Activated T-helper 9 cell treated with anti-CD3 and anti-CD28 coated beads, Interleukin-2, amount 50 U/mL, for 16 hours (primary cell): ENCODE measurements around the gene AKR1B1.
A peak's percentile ranks its signal among the peaks of the same experiment; 100 is the strongest.

ENCODE experiments used
- DNase-seq: peaks from one replicate; pipeline ENCODE4 v3.0.0-alpha.2; 2020; ENCODE audit warnings: low read depth

The AKR1B1 gene

DNA sequence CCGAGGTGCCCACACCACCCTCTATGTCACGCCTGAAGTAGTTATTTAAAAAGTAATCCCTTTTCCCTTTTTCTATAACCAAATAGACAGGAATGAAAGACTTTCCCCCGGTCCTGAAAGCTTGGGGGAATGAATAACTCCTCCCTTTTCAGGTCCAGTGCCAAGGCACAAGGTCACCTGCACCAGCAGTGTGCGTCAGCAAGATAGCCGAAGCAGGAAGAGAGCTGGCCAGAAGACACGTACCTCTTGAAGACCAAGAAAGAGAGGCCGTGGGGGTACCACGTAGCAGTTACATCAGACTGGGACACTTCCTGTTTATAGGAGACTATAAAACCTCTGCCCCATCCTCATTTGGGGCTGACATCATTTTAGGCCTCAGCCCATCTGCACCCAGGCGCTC, 10.7 kb upstream of the AKR1B1 start:
- DNase-seq = no peak

DNA sequence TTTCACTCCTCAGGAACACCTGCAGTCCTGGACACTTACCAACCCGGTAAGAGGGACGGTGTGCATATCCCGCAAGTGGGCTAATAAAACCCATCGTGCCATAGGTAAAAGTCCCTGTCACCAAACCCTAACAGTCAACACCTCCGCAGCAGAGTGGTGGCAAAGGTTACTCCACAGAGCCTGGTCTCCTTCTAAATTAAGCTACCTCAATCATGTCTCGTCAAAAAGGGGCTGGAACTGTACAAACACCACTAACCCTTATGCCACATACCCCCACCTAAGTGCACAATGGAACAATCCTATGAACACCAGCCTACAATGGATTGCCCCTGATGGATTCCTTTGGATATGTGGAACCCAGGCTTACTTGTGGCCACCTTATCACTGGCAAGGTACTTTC, 9.6 kb upstream of the AKR1B1 start:
- DNase-seq = no peak

DNA sequence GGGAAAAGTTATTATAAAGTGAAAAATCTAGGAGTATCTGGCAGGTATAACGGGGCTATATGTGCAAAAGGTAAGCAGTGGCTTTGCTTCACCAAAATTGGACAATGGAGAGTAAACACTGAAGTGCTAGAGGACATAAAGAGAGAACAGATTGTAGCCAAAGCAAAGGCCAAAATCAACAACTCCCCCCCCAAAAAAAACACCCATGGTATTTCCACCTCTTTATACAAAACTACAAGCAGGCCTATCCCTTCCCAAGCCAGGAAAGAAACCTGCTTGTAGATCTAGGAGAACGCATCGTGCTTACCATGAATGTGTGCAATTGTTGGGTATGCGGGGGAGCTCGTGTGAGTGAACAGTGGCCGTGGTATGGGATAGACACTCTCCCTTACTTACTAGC, 9.2 kb upstream of the AKR1B1 start:
- no peak for DNase-seq

DNA sequence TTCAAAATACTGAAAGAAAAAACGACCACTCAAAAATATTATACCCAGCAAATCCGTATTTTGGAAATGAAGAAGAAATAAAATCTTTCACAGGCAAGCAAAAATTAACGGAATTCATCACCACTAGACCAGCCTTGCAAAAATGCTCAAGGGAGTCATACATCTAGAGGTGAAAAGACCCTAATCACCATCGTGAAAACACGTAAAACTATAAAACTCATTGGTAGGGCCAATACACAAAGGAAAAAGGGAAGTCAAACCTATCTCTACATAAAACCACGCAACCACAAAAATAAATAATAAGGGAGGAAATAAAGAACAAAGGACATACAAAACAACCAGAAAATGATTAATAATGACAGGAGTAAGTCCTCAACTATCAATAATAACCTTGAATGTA, 6.6 kb upstream of the AKR1B1 start:
- no peak for DNase-seq

DNA sequence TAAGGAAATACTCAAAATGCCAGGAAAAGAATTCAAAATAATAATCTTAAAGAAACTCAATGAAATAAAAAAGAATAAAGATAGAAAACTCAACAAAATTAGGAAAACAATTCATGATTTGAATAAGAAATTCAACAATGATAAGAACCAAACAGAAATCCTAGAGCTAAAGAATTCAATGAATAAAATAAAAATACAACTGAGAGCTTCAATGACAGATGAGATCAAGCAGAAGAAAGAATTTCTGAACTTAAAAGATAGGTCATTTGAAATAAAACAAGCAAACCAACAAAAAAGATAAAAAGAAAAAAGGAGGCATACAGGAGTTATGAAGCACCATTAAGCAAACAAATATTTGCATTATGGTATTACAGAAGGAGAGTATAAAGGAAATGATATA, 5.6 kb upstream of the AKR1B1 start:
- no peak for DNase-seq

DNA sequence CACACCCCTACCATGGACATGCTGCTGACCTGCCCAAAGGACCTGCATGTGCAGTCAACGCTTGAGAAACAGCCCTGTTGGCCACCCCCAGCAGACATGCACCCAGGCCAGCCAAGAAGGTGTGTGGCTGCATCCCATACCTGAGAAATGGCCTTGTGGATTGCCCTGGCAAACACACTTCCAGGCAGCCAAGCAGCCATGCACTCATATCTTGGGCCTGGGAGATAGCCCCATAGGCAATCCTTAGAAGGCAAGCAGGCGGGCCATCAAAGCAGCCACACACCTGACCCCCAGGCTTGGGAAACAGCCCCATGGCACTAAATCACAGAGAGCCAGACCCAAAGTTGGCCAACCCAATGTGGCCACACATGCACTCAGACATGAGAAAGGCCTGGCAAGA, 4.9 kb upstream of the AKR1B1 start:
- no peak for DNase-seq

DNA sequence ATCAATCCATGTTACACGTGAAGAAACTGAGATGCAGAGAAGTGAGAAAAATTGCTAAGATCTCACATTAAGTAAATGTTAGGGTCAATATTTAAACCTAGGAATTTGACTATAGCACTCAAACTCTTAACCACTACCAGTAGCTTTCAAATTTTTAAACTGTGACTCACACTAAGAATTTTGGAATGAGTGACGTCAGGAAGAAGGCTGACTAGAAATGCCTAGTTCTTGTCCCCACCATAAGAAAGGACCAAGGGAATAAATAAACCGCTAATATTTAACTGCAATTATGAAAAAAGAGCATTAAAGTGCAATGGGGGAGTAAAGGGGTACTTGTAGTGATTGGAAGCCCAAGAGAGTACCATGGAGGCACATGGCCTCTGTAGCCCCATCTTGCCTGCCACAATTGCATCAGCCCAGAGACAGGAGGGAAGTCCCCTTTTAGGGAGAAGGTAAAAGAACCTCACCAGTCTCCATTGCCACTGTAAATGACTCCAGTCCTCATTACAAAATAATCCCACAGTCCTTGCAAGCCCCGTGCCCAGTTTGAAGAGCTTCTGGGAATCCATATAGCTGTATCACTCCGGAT, 3.5 kb upstream of the AKR1B1 start:
- no peak for DNase-seq

DNA sequence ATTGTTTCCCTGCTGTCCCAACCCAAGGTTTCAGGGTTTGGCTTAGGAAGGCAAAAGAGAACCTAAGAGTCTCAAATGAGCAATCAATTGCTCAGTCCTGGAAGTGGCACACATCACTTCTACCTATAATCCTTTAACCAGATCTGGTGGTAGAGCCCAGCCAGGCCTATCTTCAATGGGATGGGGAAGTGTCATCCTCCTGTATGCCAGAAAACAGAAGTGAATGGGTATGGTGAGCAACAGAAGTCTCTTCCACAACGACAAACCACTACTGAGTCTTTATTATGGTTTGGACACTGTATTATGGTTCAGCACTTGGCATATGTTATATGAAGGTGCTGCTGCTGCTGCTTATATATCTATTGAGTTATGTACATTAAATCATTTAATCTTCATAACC, 3.0 kb upstream of the AKR1B1 start:
- no peak for DNase-seq

DNA sequence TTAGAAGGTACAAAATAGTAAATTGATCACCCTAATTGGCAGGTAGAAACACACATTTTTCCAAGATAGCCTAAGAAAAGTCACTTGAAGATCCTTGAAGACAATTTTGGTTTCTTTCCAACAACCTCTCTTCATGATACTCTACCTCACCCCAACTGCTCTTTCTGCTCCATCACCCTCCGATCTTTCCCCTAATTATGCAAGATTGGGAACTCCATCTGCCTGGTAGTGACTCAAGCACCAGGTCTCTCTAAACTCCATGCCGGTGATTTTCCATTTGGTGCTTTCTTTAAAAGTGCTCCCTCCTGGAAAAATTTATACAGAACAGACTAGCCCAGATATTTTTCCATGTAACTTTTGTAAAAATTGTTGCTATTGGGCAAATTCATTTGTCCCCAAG, 1.1 kb upstream of the AKR1B1 start:
- no peak for DNase-seq

DNA sequence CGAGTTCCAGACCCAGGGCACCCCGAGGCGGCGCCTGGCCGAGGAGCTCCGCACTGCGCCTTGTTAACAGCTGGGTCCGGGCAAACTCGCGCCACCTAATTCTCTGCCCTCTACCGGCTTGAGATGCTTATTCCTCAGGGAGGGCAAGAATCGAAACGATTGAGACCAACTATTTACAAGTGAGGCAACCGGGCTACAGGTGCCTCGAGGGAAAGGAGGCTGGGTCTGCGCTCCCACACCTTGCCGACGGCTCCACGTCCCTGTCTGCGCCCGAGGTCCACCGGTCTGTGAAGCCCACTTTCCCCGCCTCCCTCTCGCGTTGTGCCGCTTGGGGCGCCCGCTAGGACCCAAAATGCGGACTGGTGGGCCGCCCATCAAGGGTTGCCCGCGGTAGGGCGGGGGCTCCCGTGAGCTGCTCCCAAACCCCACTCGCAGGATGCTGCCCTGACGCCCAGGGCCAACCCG, 527 bp downstream of the AKR1B1 start:
- DNase-seq = peak; percentile 32

DNA sequence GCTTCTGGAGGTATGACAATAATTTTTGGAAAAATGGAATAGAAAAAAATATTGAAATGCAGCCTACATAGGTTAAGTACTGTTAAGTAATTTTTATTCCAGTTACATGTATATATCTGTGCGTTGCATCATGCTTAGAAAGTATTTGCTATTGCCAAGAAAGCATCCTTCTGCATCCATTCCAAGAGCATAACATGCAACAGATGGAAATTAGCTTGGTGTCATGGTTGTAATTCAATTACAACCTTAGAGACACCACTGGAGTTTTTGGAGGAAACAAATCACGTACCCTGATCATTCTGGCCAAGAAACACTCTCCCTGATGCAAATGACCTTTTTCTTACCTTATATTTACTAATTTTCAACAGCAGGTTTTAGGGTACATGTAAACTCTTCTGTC, 1.7 kb downstream of the AKR1B1 start:
- no peak for DNase-seq

DNA sequence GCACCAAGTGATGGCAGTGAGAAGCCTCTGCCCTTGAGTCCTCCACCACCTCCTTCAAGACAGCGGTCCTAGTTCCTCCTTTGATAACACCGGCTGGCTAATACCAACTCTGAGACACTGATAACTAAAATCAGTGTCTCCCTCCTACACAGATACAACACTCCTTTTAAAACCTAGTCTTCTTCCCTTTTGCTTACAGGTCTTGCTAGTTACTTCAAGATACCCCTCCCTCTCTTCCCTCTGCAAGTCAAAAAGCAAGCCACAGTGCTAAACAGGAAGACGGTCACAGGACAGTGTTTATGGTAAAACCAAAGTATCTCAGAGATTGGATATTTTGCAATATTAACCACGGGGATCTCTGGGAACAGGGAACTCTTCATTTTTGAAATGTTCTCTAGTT, 4.6 kb downstream of the AKR1B1 start:
- no peak for DNase-seq

DNA sequence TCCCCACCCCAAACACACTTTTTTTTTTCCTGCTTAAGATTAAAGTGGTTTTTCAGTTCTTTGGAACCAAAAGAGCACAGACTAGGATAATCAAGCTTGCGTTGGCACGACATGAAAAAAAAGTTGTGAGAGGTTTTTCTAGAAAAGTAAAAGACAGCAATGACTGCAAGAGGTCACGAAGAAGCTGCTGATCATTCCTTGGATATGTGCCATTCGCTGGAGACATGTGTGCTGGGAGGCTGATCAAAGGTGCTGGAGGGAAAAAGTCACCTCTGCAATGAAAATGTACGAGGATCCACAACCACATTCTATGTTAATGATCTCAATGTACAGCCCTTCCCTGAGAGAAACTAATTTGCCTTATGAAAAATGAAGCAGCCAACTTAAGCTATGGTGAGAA, 5.4 kb downstream of the AKR1B1 start:
- no peak for DNase-seq

DNA sequence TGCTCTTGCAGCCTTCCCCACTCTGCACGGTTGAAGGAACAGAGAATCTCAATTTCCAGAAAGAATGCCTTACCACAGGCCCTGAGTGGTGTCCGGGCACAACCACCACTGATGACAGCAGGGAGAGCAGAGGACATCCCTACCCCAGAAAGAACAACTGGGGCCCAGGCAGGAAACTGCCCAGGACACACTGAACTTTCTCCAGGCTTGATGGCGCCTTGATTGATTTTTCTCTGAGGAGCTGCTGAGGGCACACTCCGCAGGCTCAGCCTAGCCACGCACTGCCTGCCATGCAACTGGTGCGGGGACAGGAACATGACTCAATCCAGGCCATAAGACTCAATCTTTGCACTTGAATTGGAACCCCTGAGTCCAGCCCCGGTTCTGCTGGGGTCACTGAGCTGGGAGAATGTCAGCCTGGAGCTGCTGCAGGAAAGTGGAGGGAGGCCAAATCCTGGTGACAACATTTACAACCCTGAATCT, 5.9 kb downstream of the AKR1B1 start:
- DNase-seq = no peak

DNA sequence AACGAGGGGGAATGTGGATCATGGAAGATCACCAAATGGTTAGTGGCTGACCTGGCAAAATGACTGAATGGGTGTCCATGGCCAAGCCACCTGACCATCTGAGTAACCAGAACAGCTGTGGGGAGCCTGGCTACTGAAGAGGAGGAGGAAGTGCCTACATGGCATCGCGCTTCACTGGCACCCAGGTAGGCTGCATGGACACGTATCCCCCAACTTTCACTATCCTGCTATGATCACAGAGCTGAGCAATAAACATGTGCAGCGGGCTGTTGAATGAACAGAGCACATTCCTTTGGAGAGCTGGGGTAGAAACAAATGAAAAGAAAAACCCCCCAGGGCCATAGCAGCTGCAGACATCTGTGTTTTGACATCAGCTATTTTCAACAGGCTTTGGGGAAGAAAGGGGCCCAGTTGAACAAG, 6.5 kb downstream of the AKR1B1 start:
- DNase-seq = no peak

DNA sequence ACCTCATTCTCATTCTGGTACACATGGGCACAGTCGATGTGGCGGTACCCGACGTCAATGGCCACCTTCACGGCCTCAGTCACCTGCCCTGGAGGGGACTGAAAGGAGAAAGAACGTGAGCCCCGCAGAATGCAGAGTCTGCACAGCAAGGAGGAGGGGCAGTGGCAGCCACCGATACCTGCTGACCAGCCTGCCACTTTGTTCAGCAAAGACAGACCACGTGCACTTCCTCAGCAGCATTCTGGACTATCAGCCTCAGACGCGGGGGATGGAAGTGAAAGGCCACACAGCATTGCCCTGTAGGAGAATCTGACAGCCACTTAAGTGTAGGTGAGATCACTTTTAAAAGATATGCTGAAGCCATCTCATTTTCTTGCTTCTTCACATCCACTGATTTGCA, 7.2 kb downstream of the AKR1B1 start:
- no peak for DNase-seq

DNA sequence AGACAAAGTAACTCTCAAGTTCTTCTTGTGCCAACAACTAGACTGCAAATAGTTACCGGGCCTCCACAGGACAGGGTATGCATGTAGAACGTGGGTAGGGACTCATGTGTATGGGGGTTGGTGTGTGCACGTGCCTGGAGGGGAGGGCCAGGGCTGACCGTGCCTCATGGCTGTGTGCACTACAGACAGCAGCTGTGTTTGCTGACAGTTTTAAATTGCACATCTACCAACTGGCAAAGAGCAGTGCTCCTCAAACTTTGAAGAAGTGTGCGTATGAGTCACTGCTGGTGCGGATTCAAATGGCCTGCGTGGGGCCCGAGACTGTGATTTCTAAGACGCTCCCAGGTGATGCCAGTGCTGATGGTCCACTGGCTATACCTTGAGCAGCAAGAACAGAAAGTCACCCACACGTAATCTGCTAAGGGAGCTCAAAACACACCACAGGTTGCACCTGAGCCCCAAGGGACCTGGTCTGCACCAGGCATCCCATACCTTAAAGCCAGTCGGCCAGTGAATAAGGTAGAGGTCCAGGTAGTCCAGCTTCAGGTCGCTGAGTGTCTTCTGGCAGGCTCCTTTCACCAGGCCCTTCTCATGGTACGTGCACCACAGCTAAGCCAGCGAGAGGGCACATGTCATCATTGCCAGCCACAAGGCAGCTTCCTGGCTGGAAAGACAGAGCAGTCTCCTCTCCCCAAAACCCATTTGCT, 8.5 kb downstream of the AKR1B1 start:
- DNase-seq = no peak

DNA sequence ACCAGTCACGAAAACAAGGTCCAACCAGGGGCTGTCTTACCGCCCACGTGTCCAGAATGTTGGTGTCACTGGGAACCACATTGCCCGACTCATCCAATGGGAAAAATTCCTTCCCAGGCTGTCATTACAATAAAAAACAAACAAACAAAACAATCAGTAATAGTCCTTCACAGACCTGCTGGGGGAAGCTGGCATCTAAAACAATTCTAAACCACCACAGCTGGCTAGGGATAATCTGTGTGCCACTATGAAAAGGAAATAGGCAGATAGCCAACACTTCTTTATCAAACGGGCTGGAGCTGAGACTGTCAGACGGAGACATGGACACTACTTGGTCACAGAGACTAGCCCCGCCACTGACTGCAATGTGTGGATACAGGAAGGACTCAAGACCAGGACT, 9.2 kb downstream of the AKR1B1 start:
- DNase-seq = no peak

DNA sequence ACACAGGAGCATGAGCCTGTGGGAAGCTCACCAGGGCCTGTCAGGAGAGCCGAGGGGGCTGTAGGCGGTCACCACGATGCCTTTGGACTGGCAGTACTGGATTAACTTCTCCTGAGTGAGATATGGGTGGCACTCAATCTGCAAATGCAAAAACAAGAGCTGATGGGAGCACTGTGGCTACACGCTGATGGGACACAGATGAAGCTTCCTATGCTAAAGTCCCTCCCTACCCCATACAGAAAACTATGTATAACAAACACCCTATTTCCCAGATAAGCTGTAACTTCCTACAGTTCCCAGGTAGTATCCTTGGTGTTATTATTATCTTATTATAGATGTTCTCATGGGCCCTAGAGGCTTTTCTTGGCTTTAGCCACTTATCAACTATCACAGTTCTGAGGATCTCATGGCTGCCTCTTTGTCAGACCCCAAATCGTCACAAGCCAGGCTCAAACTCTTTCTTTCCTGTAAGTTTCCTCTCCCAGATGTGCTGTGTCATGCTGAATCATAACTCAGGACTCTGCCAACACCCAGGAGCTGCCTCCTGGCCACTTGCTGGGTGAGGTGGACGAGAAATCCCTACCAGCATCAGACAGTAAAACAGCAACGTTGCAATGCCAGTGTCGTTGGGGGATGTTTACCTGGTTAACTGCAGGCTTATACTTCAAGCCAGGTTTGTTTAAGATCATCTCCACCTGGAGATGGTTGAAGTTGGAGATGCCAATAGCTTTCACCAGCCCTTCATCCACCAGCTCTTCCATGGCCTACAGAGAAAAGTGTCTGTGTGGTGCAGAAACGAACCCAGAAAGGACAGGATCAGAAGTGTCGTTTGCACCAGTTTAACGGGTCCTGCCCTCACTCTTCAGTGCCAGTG, 10.3 kb downstream of the AKR1B1 start:
- no peak for DNase-seq

DNA sequence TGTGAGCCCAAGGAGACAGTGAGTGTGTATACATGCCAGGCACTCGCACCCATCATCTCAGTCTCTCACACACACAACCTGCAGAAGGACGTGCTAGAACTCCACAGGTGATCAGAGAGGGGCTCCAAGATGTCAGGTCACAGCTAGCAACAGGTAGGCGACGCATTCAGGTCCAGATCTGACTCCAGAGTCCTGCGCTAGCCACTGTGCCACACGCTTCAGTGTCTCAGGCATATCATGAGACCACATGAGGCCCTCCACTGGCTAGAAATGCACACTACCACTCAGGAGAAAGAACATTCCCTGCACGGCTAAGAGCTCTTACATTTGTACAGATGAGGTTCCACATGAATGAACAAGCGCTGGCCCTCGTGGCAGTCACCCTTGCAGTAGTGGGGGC, 11.5 kb downstream of the AKR1B1 start:
- no peak for DNase-seq

DNA sequence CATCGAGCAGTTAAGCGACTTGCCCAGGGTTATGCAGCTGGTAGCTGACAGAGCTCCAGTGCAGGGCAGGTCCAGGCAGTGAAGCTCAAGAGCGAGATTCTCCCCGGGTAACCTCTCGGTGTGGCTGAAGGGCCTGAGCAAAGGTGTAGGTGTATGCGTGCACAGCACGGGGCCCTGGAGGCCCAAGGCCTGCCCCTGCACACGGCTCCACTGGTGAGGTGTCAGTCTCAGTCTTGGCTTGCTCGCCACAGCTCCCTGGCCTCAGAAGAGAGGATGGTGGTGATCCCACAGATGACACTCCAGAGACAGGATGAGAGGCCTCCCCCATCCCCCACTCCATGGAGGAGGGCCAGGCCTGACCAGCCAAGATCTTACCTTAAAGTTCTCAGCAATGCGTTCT, 12.0 kb downstream of the AKR1B1 start:
- no peak for DNase-seq

DNA sequence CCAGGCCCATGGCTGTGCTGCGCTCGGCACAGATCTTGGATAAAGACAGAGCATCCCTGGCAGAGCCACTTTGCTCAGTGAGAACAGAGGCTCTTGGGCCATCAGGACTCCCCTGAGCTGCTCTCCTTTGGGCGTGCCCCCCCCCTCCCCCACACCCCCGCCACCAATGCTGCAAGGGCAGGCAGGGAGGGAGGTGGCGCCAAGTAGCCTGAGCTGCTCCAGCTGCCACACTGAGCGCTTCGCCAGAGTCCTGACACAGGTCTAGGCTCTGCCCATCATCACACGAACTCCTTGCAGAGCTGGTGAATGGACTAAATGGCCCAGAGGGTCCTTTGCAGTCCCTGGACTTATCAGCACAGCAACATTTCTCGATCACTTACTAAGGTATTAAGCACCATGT, 12.5 kb downstream of the AKR1B1 start:
- DNase-seq = no peak

DNA sequence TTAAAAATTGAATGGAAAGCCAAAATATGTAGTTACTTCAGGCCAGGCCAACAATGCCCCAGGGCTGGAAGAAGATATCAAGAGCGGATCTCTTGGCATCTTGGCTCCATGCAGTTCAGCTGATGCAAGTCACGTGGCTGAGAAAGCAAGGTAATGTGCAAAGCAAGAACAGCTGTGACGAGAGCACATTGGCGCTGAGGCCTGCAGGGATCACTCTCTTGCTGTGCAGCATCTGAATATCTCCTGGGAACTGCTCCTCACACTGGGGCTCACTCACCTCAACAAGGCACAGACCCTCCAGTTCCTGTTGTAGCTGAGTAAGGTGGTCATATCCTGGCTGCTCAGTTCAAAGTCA, 14.0 kb downstream of the AKR1B1 start:
- DNase-seq = no peak
